Cardiac ventricle fibroblast (primary cell): ENCODE data around the gene SLC15A3. TPM values are rescaled to one million over a fixed set of nuclear protein-coding genes. Genes with fewer than 3 reads are reported as not detected.

Source experiments
- total RNA-seq: library from RNA; depleted of rRNA; stranded (reverse); fragments of >200 nt; gene quantifications from 2 replicates; pipeline ENCODE4 v1.2.3, GENCODE V29; 2015

The SLC15A3 gene
- 9.0 and 17.3 TPM in 2 replicates for total RNA-seq

DNA sequence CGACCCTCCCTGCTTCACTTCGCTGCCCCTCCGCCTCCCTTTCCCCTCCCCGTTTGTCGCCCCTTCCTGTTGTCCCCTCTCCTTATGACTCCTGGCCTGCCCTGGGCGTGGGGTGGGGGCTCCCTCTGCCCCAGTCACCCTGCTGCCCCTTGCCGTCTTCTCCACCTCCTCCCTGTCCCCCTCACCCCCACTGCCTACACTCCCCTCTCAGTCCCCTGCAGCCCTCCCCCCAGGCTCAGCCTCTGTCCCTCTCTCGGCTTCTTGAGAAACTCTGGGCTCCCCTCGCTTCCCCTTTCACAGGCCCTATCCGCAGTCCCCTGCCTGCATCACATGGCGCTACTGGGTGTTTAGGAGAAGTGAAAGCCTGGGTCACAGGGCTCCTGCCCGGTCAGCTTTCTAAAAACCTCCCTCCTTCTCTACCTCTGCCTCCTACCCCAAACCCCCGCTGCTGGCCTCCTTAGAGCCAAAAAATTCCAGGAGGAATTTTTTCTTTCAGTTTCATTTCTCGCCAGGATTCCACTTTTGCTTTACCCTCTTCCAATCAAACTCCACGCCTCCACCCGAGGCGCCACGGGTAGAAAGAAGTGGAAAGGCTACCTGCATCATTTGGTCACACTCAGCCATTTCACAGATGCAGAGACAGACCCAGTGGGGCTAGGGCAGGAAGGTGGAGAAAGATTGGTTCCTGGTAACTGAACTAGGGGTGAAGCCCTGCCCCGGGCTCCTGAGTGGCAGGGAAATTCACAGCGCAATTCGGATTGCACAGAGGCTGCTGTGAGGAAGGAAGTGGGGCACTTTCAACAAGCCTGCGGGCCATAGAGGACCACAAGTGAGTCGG lies at the start of gene SLC15A3:
Gene SLC15A3 (minus strand): TSS at position 273 of the 838 bp plus-strand sequence. CDS start 625 bp downstream, outside the sequence.

DNA sequence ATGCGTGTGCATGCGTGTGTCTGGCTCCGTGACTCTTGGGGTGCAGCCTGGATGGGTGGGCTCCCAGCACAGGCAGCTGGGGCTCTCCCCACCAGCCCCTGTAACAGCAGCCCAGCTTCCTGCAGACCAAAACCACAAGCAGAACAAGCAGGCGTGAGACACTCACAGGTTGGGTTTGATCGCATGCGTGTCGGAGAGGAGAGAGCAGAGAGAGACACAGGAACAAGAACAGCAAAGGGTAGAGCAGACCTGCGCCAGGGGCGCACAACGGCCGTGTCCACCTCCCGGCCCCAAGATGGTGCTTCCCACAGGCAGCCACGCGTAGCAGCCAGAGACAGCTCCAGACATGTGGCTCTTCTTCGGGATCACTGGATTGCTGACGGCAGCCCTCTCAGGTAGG lies 19.5 kb upstream of the SLC15A3 start, which contains the start of gene CD6:
Gene CD6 (plus strand): TSS at position 161 of the 400 bp plus-strand sequence. CDS start 186 bp downstream, at position 347.

DNA sequence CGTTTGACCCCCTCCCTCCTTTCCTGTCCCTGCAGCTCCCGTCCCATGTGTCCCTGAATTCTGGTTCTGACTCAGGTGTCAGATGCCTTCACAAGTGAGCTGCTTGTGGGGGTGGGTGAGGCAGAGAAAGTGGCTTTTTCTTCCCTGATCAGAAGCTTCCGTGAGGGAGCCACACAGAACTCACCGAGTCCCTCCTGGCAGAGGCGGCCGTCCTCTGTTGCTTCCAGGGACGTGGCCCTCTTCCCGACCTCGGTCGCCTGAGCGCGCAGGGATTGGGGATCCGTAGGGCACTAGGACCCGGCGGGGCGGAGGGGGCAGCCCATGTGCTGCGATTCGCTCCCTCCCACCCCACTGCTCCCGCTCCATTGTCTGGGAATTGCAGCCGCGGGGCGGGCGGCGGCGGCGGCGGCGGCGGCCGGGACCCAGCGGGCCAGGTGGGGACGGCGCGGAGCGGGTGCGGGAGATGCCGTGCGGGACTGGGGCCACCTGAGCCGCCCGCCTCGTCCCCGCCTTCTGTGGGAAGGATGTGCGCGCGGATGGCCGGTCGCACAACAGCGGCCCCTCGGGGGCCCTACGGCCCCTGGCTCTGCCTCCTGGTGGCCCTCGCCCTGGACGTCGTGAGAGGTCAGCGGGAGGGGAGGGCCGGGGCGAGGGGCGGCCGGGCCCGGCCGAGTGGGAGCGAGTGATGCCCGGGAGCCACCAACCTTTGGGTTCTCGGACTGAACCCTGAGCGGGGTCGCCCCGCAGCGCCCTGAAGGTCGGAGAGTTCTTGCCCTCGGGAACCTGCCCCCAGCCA lies 27.7 kb downstream of the SLC15A3 start, which contains the start of gene TMEM132A:
Gene TMEM132A (plus strand): TSS at position 351 of the 796 bp plus-strand sequence. CDS start 174 bp downstream, at position 525.

DNA sequence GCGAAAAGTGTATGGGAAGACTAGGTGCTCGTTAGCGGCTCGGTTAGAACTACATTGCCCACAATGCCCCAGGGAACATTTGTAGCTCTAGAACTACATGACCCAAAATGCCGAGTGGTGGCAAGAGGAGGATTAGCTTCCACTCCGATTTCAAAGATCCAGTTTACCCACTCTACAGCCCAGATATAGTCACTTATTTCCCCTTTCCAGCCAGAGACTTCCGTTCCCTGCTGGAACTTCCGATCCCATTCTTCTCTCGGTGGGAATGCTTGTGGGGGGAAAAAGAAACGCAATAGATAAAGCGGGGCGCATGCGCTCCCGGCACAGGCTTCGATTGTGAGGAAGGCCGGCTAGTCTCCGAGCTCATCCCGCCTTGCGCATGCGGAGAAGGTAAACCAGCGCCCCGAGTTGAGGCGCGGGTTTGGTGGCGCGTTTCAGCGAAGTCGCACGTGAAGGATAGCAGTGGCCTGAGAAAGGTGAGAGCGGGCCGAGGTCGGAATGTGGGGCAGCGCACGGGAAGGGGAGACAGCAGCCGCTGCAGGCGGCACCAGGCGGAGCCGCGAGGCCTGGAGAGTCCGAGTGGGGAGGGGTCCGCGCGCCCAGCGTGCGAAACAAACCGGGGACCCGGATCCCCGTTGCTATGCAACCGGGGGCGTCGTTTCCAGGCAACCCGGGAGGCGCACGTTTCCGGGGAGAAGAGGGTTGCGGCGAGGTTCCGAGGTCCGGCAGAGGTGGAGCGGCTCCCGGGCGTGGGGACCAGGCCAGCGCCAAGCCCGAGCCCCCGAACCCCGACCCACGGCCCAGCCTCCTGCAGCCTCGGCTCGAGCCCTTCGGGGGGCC lies 38.0 kb downstream of the SLC15A3 start, which contains the start of gene TMEM109:
Gene TMEM109 (plus strand): TSS at position 366 of the 840 bp plus-strand sequence. CDS start 5,536 bp downstream, outside the sequence.

DNA sequence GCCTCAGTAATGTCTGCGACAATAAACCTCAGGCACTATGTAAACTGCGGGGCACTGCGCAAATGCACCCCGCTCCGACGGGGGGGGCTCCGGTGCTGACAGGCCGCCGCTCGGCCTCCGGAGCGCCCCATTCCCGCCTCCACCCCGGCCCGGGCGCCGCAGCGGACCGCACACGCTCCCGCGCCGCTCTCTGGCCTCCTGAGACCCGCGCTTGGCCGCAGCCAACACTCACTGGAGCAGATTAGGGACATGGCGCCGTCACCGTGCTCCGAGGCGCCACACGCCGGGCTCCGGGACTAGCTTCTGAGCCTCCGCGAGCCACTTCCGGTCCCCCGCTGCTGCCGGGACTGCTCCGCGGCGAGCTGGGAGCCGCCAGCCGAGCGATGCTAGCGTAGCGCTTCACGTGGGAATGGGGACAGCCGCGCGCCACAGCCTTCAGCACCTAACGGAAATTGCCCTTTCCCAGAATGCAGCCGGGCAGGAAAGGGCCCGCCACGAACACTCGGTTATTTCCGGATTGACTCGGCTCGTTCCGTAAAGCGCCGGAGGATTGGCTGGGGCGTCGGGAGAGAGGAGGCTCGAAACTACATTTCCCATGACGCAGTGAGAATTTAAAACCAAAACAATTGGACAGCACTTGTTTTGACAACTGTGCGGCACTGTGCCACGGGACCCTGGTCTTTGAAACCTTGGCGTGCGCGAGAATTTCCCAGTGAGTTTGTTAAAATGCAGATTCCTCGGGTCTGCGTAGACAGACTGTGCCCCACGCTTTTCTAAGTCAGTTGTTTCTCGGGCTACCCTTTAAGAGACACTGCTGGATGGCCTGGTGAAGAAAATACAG lies 45.6 kb downstream of the SLC15A3 start, which contains the start of gene PRPF19:
Gene PRPF19 (minus strand): TSS at position 454 of the 841 bp plus-strand sequence. CDS start 203 bp downstream, at position 251.

Other genes starting within 250 kb of the SLC15A3 start
- gene MS4A18, start 227.5 kb downstream of the SLC15A3 start, total RNA-seq, result not detected in 2 replicates
- gene MS4A15, start 195.3 kb downstream of the SLC15A3 start, total RNA-seq, result not detected in 2 replicates
- not detected in 2 replicates for gene MS4A10, start 166.8 kb downstream of the SLC15A3 start, total RNA-seq
- 19.7 and 23.0 TPM in 2 replicates for gene CCDC86, start 110.1 kb downstream of the SLC15A3 start, total RNA-seq
- gene PTGDR2, start 96.2 kb downstream of the SLC15A3 start, total RNA-seq, result 0.29 TPM in 1 of 2 replicates, not detected in the other
- gene ZP1, start 84.6 kb downstream of the SLC15A3 start, total RNA-seq, result 1.0 and 1.9 TPM in 2 replicates
- 60.6 and 66.8 TPM in 2 replicates for gene PRPF19, start 45.6 kb downstream of the SLC15A3 start, total RNA-seq
- 54.5 and 59.8 TPM in 2 replicates for gene TMEM109, start 38.0 kb downstream of the SLC15A3 start, total RNA-seq
- 15.1 and 16.9 TPM in 2 replicates for gene TMEM132A, start 27.7 kb downstream of the SLC15A3 start, total RNA-seq
- gene CD6, start 19.5 kb upstream of the SLC15A3 start, total RNA-seq, result not detected in 2 replicates
- gene CD5, start 150.3 kb upstream of the SLC15A3 start, total RNA-seq, result not detected in 2 replicates
- gene VPS37C, start 209.2 kb upstream of the SLC15A3 start, total RNA-seq, result 6.0 and 8.5 TPM in 2 replicates